Panc1 (cell line): ENCODE measurements around the gene EZH2. TPM values are rescaled to one million over a fixed set of nuclear protein-coding genes. Genes with fewer than 3 reads are reported as not detected.

Source experiments
- ATAC-seq: fragments of 200-7000 bp; cut with Tn5 transposase; 2 replicates; pipeline ENCODE4 v1.9.1; 2020; ENCODE audit warnings: mild to moderate bottlenecking, moderate library complexity
- BruUV-seq: library from RNA; stranded (reverse); fragments of 400-500 nt; replicated peaks from 2 replicates; lab custom pipeline; 2021; lab: Mats Ljungman, UMichigan
- CTCF ChIA-PET: fragments of 300-600 bp; sonication (Branson Sonifier 250); formaldehyde crosslinking; loops from one replicate; lab custom pipeline; 2022; ENCODE audit warnings: antibody characterized with exemption; lab: Charles Lee
- POLR2A ChIA-PET: fragments of 300-600 bp; sonication (Branson Sonifier 250); formaldehyde crosslinking; loops from one replicate; lab custom pipeline; 2022; ENCODE audit warnings: antibody characterized with exemption; lab: Charles Lee
- DNase-seq: peaks from one replicate; pipeline ENCODE4 v3.0.0-alpha.2; 2010; ENCODE audit warnings: low read depth, low spot score
- H3K27ac ChIP-seq: 2 replicates; pipeline ENCODE4 v1.5.1; 2011; ENCODE audit warnings: mild to moderate bottlenecking, low read length, inconsistent platforms
- H3K27me3 ChIP-seq: fragments of 200-500 bp; sonication (Bioruptor generic); 2 replicates; pipeline ENCODE4 v1.6.0; 2014; ENCODE audit warnings: low read length, inconsistent platforms; ENCODE audit not compliant: control insufficient read depth, insufficient read depth
- H3K36me3 ChIP-seq: fragments of 200-500 bp; sonication (Bioruptor generic); 2 replicates; pipeline ENCODE4 v1.5.1; 2014; ENCODE audit warnings: inconsistent platforms, mild to moderate bottlenecking, low read length, moderate library complexity; ENCODE audit not compliant: control insufficient read depth, insufficient read depth
- H3K4me1 ChIP-seq: 2 replicates; pipeline ENCODE4 v1.5.1; 2011; ENCODE audit warnings: inconsistent platforms, mild to moderate bottlenecking, low read length, moderate library complexity; ENCODE audit not compliant: control insufficient read depth, insufficient read depth
- H3K4me3 ChIP-seq, 2 experiments: 2 replicates each; pipeline ENCODE4 v1.5.1; 2011 to 2012; ENCODE audit warnings: low read depth in 2 of 2, low read length in 2 of 2, mild to moderate bottlenecking in 2 of 2, inconsistent platforms in 1 of 2, moderate library complexity in 1 of 2
- H3K9me3 ChIP-seq: fragments of 200-500 bp; sonication (Bioruptor generic); 2 replicates; pipeline ENCODE4 v1.5.1; 2014; ENCODE audit warnings: low read depth, mild to moderate bottlenecking, inconsistent platforms, low read length, moderate library complexity; ENCODE audit not compliant: control insufficient read depth, insufficient read depth
- POLR2AphosphoS5 ChIP-seq: IDR thresholded peaks from 2 replicates; pipeline ENCODE4 v1.6.1; 2012; ENCODE audit warnings: mild to moderate bottlenecking, low read depth, low read length, moderate library complexity
- SIN3A ChIP-seq: IDR thresholded peaks from 2 replicates; pipeline ENCODE4 v1.6.1; 2012; ENCODE audit warnings: low read depth, mild to moderate bottlenecking, low read length, moderate library complexity, borderline replicate concordance; ENCODE audit not compliant: insufficient read depth
- TCF7L2 ChIP-seq: IDR thresholded peaks from 2 replicates; pipeline ENCODE4 v1.6.1; 2011; ENCODE audit warnings: mild to moderate bottlenecking, low read depth, low read length, inconsistent platforms
- in situ Hi-C: cut with HindIII; loops from 2 replicates; pipeline ENCODE4 v1.10.0; 2016; ENCODE audit warnings: low sequenced_read_pairs, low pct_unique_long_range_greater_than_20kb
- intact Hi-C: fragments of 100-400 bp; cut with micrococcal nuclease; formaldehyde crosslinking; loops from one replicate; pipeline ENCODE4 v1.10.0; 2022; ENCODE audit not compliant: unreplicated experiment
- total RNA-seq: library from RNA; stranded (reverse); gene quantifications from one replicate; pipeline ENCODE4 v1.2.1, GENCODE V29; 2021; ENCODE audit not compliant: unreplicated experiment
- TF ChIP-seq, protein P1 (sequence below): fragments of 450-650 bp; IDR thresholded peaks from 2 replicates; pipeline ENCODE4 v1.5.1; 2017; ENCODE audit warnings: mild to moderate bottlenecking
- TF ChIP-seq, protein P2 (sequence below), 2 experiments: IDR thresholded peaks; 2 replicates each; pipeline ENCODE4 v1.6.1; 2011 to 2012; ENCODE audit warnings: low read depth in 2 of 2, control low read depth in 1 of 2, low read length in 1 of 2, mild to moderate bottlenecking in 1 of 2, moderate library complexity in 1 of 2; ENCODE audit not compliant: insufficient read depth in 1 of 2

EZH2 gene
- total RNA-seq, 1 experiment from 2014 or later, result 38.3 TPM

- ATAC-seq, result no peak
These were observed 84.1 kb downstream of the EZH2 start for GRCh38 chr7:148799893-148800555.

GRCh38 chr7:148796841-148797240 is 87.2 kb downstream of the EZH2 start:
- no peak overlapping the region for H3K27ac ChIP-seq
- H3K36me3 ChIP-seq, result peaks cover 14% of the 10 kb centered on the region
- intact Hi-C loops, result no loop called here
- ChIA-PET POLR2A (no interaction called here), CTCF (no interaction called here)
- H3K9me3 ChIP-seq, result no peaks in the 10 kb centered on the region
- no peak overlapping the region for H3K4me3 ChIP-seq
- in situ Hi-C loops, result no loop called here
- no peaks in the 10 kb centered on the region for H3K4me1 ChIP-seq
- ATAC-seq (no peak), DNase-seq (no peak)
- no peaks in the 10 kb centered on the region for H3K27me3 ChIP-seq
- TF ChIP-seq, protein P1, sequence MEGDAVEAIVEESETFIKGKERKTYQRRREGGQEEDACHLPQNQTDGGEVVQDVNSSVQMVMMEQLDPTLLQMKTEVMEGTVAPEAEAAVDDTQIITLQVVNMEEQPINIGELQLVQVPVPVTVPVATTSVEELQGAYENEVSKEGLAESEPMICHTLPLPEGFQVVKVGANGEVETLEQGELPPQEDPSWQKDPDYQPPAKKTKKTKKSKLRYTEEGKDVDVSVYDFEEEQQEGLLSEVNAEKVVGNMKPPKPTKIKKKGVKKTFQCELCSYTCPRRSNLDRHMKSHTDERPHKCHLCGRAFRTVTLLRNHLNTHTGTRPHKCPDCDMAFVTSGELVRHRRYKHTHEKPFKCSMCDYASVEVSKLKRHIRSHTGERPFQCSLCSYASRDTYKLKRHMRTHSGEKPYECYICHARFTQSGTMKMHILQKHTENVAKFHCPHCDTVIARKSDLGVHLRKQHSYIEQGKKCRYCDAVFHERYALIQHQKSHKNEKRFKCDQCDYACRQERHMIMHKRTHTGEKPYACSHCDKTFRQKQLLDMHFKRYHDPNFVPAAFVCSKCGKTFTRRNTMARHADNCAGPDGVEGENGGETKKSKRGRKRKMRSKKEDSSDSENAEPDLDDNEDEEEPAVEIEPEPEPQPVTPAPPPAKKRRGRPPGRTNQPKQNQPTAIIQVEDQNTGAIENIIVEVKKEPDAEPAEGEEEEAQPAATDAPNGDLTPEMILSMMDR, result no peak
- TF ChIP-seq POLR2AphosphoS5 (no peak), TCF7L2 (no peak), SIN3A (no peak)
- TF ChIP-seq, protein P2, sequence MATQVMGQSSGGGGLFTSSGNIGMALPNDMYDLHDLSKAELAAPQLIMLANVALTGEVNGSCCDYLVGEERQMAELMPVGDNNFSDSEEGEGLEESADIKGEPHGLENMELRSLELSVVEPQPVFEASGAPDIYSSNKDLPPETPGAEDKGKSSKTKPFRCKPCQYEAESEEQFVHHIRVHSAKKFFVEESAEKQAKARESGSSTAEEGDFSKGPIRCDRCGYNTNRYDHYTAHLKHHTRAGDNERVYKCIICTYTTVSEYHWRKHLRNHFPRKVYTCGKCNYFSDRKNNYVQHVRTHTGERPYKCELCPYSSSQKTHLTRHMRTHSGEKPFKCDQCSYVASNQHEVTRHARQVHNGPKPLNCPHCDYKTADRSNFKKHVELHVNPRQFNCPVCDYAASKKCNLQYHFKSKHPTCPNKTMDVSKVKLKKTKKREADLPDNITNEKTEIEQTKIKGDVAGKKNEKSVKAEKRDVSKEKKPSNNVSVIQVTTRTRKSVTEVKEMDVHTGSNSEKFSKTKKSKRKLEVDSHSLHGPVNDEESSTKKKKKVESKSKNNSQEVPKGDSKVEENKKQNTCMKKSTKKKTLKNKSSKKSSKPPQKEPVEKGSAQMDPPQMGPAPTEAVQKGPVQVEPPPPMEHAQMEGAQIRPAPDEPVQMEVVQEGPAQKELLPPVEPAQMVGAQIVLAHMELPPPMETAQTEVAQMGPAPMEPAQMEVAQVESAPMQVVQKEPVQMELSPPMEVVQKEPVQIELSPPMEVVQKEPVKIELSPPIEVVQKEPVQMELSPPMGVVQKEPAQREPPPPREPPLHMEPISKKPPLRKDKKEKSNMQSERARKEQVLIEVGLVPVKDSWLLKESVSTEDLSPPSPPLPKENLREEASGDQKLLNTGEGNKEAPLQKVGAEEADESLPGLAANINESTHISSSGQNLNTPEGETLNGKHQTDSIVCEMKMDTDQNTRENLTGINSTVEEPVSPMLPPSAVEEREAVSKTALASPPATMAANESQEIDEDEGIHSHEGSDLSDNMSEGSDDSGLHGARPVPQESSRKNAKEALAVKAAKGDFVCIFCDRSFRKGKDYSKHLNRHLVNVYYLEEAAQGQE (IDR thresholded peaks at IDR 0.05; ENCODE audit: insufficient read depth in 1 of 2, low read depth in 2 of 2, low read length in 1 of 2), result no peak
- no TSS peak for BruUV-seq

More at GRCh38 chr7:148799893-148800555, 84.1 kb downstream of the EZH2 start:
- Histone ChIP-seq H3K4me1 (no peaks in the 10 kb centered on the region), H3K27me3 (no peaks in the 10 kb centered on the region), H3K36me3 (peaks cover 6% of the 10 kb centered on the region), H3K4me3 (no peak overlapping the region), H3K27ac (no peak overlapping the region), H3K9me3 (no peaks in the 10 kb centered on the region)
- intact Hi-C loops (no loop called here), in situ Hi-C loops (no loop called here)
- BruUV-seq, result no TSS peak
- TF ChIP-seq, protein P2 (IDR thresholded peaks at IDR 0.05; ENCODE audit: insufficient read depth in 1 of 2, low read depth in 2 of 2, low read length in 1 of 2), result no peak
- TF ChIP-seq SIN3A (no peak), POLR2AphosphoS5 (no peak), TCF7L2 (no peak)
- TF ChIP-seq, protein P1, result no peak
- no peak for DNase-seq
- CTCF ChIA-PET, result no interaction called here
- POLR2A ChIA-PET, result no interaction called here
